Hepatocyte (in vitro differentiated cells): Measurements from ENCODE around the gene SLC7A14. TPM values are rescaled to one million over a fixed set of nuclear protein-coding genes. Genes with fewer than 3 reads are reported as not detected.

ENCODE experiments used
- DNase-seq: peaks from one replicate; pipeline ENCODE4 v3.0.0-alpha.2; 2016; ENCODE audit warnings: low spot score
- H2AFZ ChIP-seq: fragments of 200-600 bp; sonication (generic); 2 replicates; pipeline ENCODE4 v1.6.0; 2016; ENCODE audit warnings: antibody characterized with exemption, mild to moderate bottlenecking
- H3K27ac ChIP-seq: fragments of 200-600 bp; sonication (generic); 2 replicates; pipeline ENCODE4 v1.5.1; 2016; ENCODE audit warnings: mild to moderate bottlenecking
- H3K27me3 ChIP-seq: fragments of 200-600 bp; sonication (generic); 2 replicates; pipeline ENCODE4 v1.6.1; 2016
- H3K36me3 ChIP-seq: fragments of 200-600 bp; sonication (generic); replicated peaks from 2 replicates; pipeline ENCODE4 v1.5.1; 2016; ENCODE audit warnings: low read depth; ENCODE audit not compliant: insufficient read depth
- H3K4me1 ChIP-seq: fragments of 200-600 bp; sonication (generic); 2 replicates; pipeline ENCODE4 v1.5.1; 2016; ENCODE audit warnings: mild to moderate bottlenecking, moderate library complexity; ENCODE audit not compliant: insufficient read depth
- H3K4me2 ChIP-seq: fragments of 200-600 bp; sonication (generic); 2 replicates; pipeline ENCODE4 v1.6.0; 2016
- H3K4me3 ChIP-seq: fragments of 200-600 bp; sonication (generic); 2 replicates; pipeline ENCODE4 v1.5.1; 2016; ENCODE audit warnings: mild to moderate bottlenecking
- H3K79me2 ChIP-seq: fragments of 200-600 bp; sonication (generic); 2 replicates; pipeline ENCODE4 v1.6.0; 2017; ENCODE audit warnings: mild to moderate bottlenecking
- H3K9me2 ChIP-seq: fragments of 200-600 bp; sonication (generic); replicated peaks from 2 replicates; pipeline ENCODE4 v1.6.0; 2017; ENCODE audit warnings: mild to moderate bottlenecking; ENCODE audit not compliant: insufficient read depth
- H3K9me3 ChIP-seq: fragments of 200-600 bp; sonication (generic); 2 replicates; pipeline ENCODE4 v1.5.1; 2016; ENCODE audit warnings: low read depth, mild to moderate bottlenecking
- H4K20me1 ChIP-seq: fragments of 200-600 bp; sonication (generic); 2 replicates; pipeline ENCODE4 v1.6.0; 2016; ENCODE audit warnings: mild to moderate bottlenecking; ENCODE audit not compliant: insufficient read depth, poor library complexity, severe bottlenecking
- EZH2 ChIP-seq: fragments of 200-600 bp; sonication (generic); IDR thresholded peaks from 2 replicates; pipeline ENCODE4 v1.6.1; 2016; ENCODE audit warnings: antibody characterized with exemption, mild to moderate bottlenecking, borderline replicate concordance
- EZH2phosphoT487 ChIP-seq: fragments of 200-600 bp; sonication (generic); IDR thresholded peaks from one replicate; pipeline ENCODE4 v1.6.1; 2018; ENCODE audit warnings: antibody characterized with exemption, mild to moderate bottlenecking, low read depth, moderate library complexity; ENCODE audit not compliant: unreplicated experiment, severe bottlenecking
- WGBS: methylation state at CpG from one replicate; pipeline ENCODE4 v1.1.6; 2016; ENCODE audit warnings: low lambda C conversion rate; ENCODE audit errors: missing lambda C conversion rate; 5-methylcytosine and 5-hydroxymethylcytosine counted together
- polyA plus RNA-seq: library from polyadenylated mRNA; unstranded; fragments of >200 nt; fragmentation: Nextera tagmentation; extraction: Ambion mirVana; gene quantifications from 2 replicates; pipeline ENCODE4 v1.2.1, GENCODE V29; 2016
- total RNA-seq: library from RNA; depleted of rRNA; stranded (reverse); fragments of >200 nt; gene quantifications from 2 replicates; pipeline ENCODE4 v1.2.3, GENCODE V29; 2014
- TF ChIP-seq, protein P1 (sequence below): fragments of 200-600 bp; sonication (generic); IDR thresholded peaks from 2 replicates; pipeline ENCODE4 v1.5.1; 2016; ENCODE audit warnings: antibody characterized with exemption, mild to moderate bottlenecking; ENCODE audit not compliant: poor library complexity

Gene SLC7A14
- total RNA-seq (0.08 and 0.10 TPM in 2 replicates), polyA plus RNA-seq (not detected in 2 replicates)

DNA sequence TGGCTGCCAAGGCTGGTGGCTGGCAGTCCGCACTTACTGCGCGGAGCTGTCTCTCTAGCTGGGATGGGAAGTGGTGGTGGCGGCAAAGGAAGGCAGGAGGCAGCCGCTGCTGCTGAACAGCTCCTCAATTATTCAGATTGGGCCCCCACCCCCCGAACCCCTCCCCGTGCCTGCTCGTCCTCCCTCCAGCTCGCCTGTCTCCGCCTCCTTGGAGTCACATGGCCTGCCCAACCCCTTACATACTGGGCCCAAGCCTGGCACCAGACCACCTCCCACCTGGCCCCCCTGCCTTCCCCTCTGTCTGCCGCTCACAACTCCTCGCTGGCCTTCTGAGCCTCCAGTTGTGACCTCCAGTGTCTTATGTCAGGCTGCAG, at the start of gene SLC7A14:
Gene SLC7A14 (minus strand): TSS at position 139 of the 374 bp plus-strand sequence. CDS start 59,139 bp downstream, outside the sequence.
- Histone ChIP-seq H3K9me3 (no peaks in the 10 kb centered on the region), H3K9me2 (no peaks in the 10 kb centered on the region), H3K79me2 (no peaks in the 10 kb centered on the region), H3K36me3 (no peaks in the 10 kb centered on the region), H2AFZ (no peak within 1 kb of the TSS), H3K27me3 (peaks cover 91% of the 10 kb centered on the region), H4K20me1 (no peaks in the 10 kb centered on the region), H3K4me2 (peak within 1 kb of the TSS; percentile 80), H3K4me3 (no peak within 1 kb of the TSS), H3K27ac (no peak within 1 kb of the TSS), H3K4me1 (no peaks in the 10 kb centered on the region)
- no peak for DNase-seq
- 24% methylated on average over 7 of the region's 12 CpGs for WGBS
- TF ChIP-seq EZH2phosphoT487 (no peak), EZH2 (no peak)
- TF ChIP-seq, protein P1, sequence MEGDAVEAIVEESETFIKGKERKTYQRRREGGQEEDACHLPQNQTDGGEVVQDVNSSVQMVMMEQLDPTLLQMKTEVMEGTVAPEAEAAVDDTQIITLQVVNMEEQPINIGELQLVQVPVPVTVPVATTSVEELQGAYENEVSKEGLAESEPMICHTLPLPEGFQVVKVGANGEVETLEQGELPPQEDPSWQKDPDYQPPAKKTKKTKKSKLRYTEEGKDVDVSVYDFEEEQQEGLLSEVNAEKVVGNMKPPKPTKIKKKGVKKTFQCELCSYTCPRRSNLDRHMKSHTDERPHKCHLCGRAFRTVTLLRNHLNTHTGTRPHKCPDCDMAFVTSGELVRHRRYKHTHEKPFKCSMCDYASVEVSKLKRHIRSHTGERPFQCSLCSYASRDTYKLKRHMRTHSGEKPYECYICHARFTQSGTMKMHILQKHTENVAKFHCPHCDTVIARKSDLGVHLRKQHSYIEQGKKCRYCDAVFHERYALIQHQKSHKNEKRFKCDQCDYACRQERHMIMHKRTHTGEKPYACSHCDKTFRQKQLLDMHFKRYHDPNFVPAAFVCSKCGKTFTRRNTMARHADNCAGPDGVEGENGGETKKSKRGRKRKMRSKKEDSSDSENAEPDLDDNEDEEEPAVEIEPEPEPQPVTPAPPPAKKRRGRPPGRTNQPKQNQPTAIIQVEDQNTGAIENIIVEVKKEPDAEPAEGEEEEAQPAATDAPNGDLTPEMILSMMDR: no peak

GRCh38 chr3:170635385-170635735, 49.5 kb upstream of the SLC7A14 start:
- Histone ChIP-seq H3K4me1 (no peaks in the 10 kb centered on the region), H3K27ac (no peak overlapping the region), H3K4me3 (no peak overlapping the region), H4K20me1 (no peaks in the 10 kb centered on the region), H3K27me3 (no peaks in the 10 kb centered on the region), H3K36me3 (no peaks in the 10 kb centered on the region), H3K4me2 (no peak overlapping the region), H3K9me2 (no peaks in the 10 kb centered on the region), H3K9me3 (no peaks in the 10 kb centered on the region), H2AFZ (no peak overlapping the region), H3K79me2 (no peaks in the 10 kb centered on the region)
- no peak for TF ChIP-seq EZH2
- TF ChIP-seq, protein P1: no peak
- TF ChIP-seq EZH2phosphoT487: no peak
- no peak for DNase-seq
- 75% methylated on average over 2 of the region's 2 CpGs for WGBS

- H3K9me3 ChIP-seq: no peaks in the 10 kb centered on the region
- no peaks in the 10 kb centered on the region for H3K79me2 ChIP-seq
- no peak overlapping the region for H3K27ac ChIP-seq
- WGBS: 81% methylated on average over 3 of the region's 3 CpGs
- H4K20me1 ChIP-seq: no peaks in the 10 kb centered on the region
- H3K4me1 ChIP-seq: no peaks in the 10 kb centered on the region
- no peak overlapping the region for H3K4me2 ChIP-seq
- TF ChIP-seq, protein P1: no peak
- TF ChIP-seq EZH2: no peak
- no peak for TF ChIP-seq EZH2phosphoT487
- no peaks in the 10 kb centered on the region for H3K9me2 ChIP-seq
- H3K4me3 ChIP-seq: no peak overlapping the region
- H3K27me3 ChIP-seq: no peaks in the 10 kb centered on the region
- H2AFZ ChIP-seq: no peak overlapping the region
- no peaks in the 10 kb centered on the region for H3K36me3 ChIP-seq
- no peak for DNase-seq
These were observed 48.9 kb upstream of the SLC7A14 start for GRCh38 chr3:170634663-170635384.

- no peak for TF ChIP-seq EZH2phosphoT487
These were observed 47.7 kb upstream of the SLC7A14 start for GRCh38 chr3:170633573-170633972.

More at GRCh38 chr3:170633573-170633972, 47.7 kb upstream of the SLC7A14 start:
- no peaks in the 10 kb centered on the region for H3K79me2 ChIP-seq
- no peaks in the 10 kb centered on the region for H3K4me1 ChIP-seq
- H3K4me3 ChIP-seq: no peak overlapping the region
- no peak overlapping the region for H2AFZ ChIP-seq
- H3K36me3 ChIP-seq: no peaks in the 10 kb centered on the region
- H3K9me3 ChIP-seq: no peaks in the 10 kb centered on the region
- no peaks in the 10 kb centered on the region for H4K20me1 ChIP-seq
- H3K9me2 ChIP-seq: no peaks in the 10 kb centered on the region
- no peak overlapping the region for H3K4me2 ChIP-seq
- 88% methylated on average over 4 of the region's 4 CpGs for WGBS
- H3K27ac ChIP-seq: no peak overlapping the region
- no peaks in the 10 kb centered on the region for H3K27me3 ChIP-seq
- DNase-seq: no peak
